ENCODE measurements around the gene PRM2. TPM values are rescaled to one million over a fixed set of nuclear protein-coding genes. Genes with fewer than 3 reads are reported as not detected.

The PRM2 gene
- total RNA-seq, 1 experiment from 2014 or later = not detected

- Histone ChIP-seq H4K8ac (replicated peaks; ENCODE audit: insufficient read length, low read depth, low read length) (no peak overlapping the region), H4K5ac (ENCODE audit: insufficient read length, low read depth, low read length) (no peak overlapping the region), H3K9me3 (ENCODE audit: control insufficient read depth, low read depth, low read length) (no peaks in the 10 kb centered on the region), H4K20me1 (ENCODE audit: control insufficient read depth, insufficient read depth, insufficient read length) (peaks cover 6% of the 10 kb centered on the region), H3K18ac (ENCODE audit: insufficient read length, low read depth, low read length) (peak overlapping the region; percentile 66), H2BK5ac (ENCODE audit: insufficient read length, low read length) (no peak overlapping the region), H2AK5ac (ENCODE audit: insufficient read length, low read length) (no peak overlapping the region), H2BK12ac (ENCODE audit: insufficient read length, low read depth, low read length) (no peak overlapping the region), H2AFZ (ENCODE audit: low read length) (no peak overlapping the region), H2BK120ac (ENCODE audit: low read depth, low read length, poor library complexity, severe bottlenecking) (no peak overlapping the region), H3K23me2 (ENCODE audit: insufficient read length, low read depth, low read length, poor library complexity, severe bottlenecking) (peaks cover 9% of the 10 kb centered on the region), H3T11ph (ENCODE audit: low read length) (no peak overlapping the region), H3K56ac (ENCODE audit: insufficient read length, low read depth, low read length) (no peak overlapping the region), H3K23ac (ENCODE audit: insufficient read length, low read depth, low read length) (no peak overlapping the region), H3K14ac (ENCODE audit: insufficient read depth, low read length) (no peak overlapping the region), H3K9ac (ENCODE audit: extremely low read depth, insufficient read length, low read length) (peak overlapping the region; percentile 45), H3K79me1 (ENCODE audit: insufficient read depth, low read depth, low read length, poor library complexity, severe bottlenecking) (no peaks in the 10 kb centered on the region), H2BK20ac (ENCODE audit: low read depth, low read length, poor library complexity, severe bottlenecking) (no peak overlapping the region), H3K4me2 (ENCODE audit: insufficient read depth, insufficient read length, low read length) (peak overlapping the region; percentile 78), H4K91ac (ENCODE audit: insufficient read length, low read depth, low read length) (no peak overlapping the region), H3K79me2 (ENCODE audit: insufficient read depth, low read length) (peaks cover 10% of the 10 kb centered on the region; the same call in 1 of the 2 replicates), H3K4me1 (ENCODE audit: insufficient read depth, low read length) (peaks cover 5% of the 10 kb centered on the region; the same call in 1 of the 2 replicates), H2BK15ac (ENCODE audit: low read depth, low read length) (no peak overlapping the region), H3K27ac (ENCODE audit: insufficient read length, low read depth, low read length) (no peak overlapping the region), H3K4ac (ENCODE audit: low read depth, low read length) (no peak overlapping the region), H3K27me3 (ENCODE audit: insufficient read depth, low read length) (no peaks in the 10 kb centered on the region)
- H3K9me3 Mint-ChIP-seq = no peaks in the 10 kb centered on the region
- H3K36me3 Mint-ChIP-seq (ENCODE audit: insufficient read depth in 1 of 3, low read depth in 3 of 3) = peaks cover 5 to 13% (median 8%) of the 10 kb centered on the region in 3 experiments; a peak in 5 of 7 replicates
- no peaks in the 10 kb centered on the region; the same call in 1 of the 2 replicates for H3K27me3 Mint-ChIP-seq (ENCODE audit: low read depth)
- TF ChIP-seq CTCF (conservative IDR thresholded peaks at IDR 0.05) = no peak
- H3K4me1 Mint-ChIP-seq = peaks cover 30 to 31% of the 10 kb centered on the region in 2 experiments
- WGBS (ENCODE audit: extremely low coverage, insufficient read length, low lambda C conversion rate) = no CpG with 5 or more reads among the region's 32 CpGs
- peak; percentile 57 for DNase-seq
- H3K4me3 Mint-ChIP-seq = peak overlapping the region; percentile 87 to 89
- H3K27ac Mint-ChIP-seq = peak overlapping the region; percentile 72 to 92 (median 81); a peak in 4 of 7 replicates
Observed at GRCh38 chr16:11256661-11257130, 19.6 kb downstream of the PRM2 start.

Measured in H9 (cell line).